ENCODE results near the gene PPRC1.
"Not testable (repeated sequence)": the region's sequence is repeated elsewhere in the genome, so short reads cannot be mapped to it uniquely, and the experiment has no call there.

The PPRC1 gene

GRCh38 chr10:102188941-102189898, 56.4 kb downstream of the PPRC1 start:
- DNase-seq (ENCODE audit: low read depth in 3 of 3) = not testable (repeated sequence)

GRCh38 chr10:102191956-102192355, 59.1 kb downstream of the PPRC1 start:
- DNase-seq (ENCODE audit: low read depth in 3 of 3) = no peak

GRCh38 chr10:102195296-102195870, 62.5 kb downstream of the PPRC1 start:
- DNase-seq (ENCODE audit: low read depth in 3 of 3) = no peak

GRCh38 chr10:102196893-102197292, 64.1 kb downstream of the PPRC1 start:
- no peak for DNase-seq (ENCODE audit: low read depth in 3 of 3)

- DNase-seq (ENCODE audit: low read depth in 3 of 3) = no peak
Measured at GRCh38 chr10:102198027-102198426, 65.2 kb downstream of the PPRC1 start.
